Panc1 (cell line): ENCODE data around the gene STK25.

ENCODE experiments used
- CTCF ChIP-seq: fragments of 450-650 bp; IDR thresholded peaks from 2 replicates; pipeline ENCODE4 v1.5.1; 2017; ENCODE audit warnings: mild to moderate bottlenecking
- POLR2AphosphoS5 ChIP-seq: IDR thresholded peaks from 2 replicates; pipeline ENCODE4 v1.6.1; 2012; ENCODE audit warnings: mild to moderate bottlenecking, low read depth, low read length, moderate library complexity
- TF ChIP-seq, protein P1 (sequence below), 2 experiments: IDR thresholded peaks; 2 replicates each; pipeline ENCODE4 v1.6.1; 2011 to 2012; ENCODE audit warnings: low read depth in 2 of 2, control low read depth in 1 of 2, low read length in 1 of 2, mild to moderate bottlenecking in 1 of 2, moderate library complexity in 1 of 2; ENCODE audit not compliant: insufficient read depth in 1 of 2

- TF ChIP-seq POLR2AphosphoS5 (no peak), CTCF (no peak)
- TF ChIP-seq, protein P1, sequence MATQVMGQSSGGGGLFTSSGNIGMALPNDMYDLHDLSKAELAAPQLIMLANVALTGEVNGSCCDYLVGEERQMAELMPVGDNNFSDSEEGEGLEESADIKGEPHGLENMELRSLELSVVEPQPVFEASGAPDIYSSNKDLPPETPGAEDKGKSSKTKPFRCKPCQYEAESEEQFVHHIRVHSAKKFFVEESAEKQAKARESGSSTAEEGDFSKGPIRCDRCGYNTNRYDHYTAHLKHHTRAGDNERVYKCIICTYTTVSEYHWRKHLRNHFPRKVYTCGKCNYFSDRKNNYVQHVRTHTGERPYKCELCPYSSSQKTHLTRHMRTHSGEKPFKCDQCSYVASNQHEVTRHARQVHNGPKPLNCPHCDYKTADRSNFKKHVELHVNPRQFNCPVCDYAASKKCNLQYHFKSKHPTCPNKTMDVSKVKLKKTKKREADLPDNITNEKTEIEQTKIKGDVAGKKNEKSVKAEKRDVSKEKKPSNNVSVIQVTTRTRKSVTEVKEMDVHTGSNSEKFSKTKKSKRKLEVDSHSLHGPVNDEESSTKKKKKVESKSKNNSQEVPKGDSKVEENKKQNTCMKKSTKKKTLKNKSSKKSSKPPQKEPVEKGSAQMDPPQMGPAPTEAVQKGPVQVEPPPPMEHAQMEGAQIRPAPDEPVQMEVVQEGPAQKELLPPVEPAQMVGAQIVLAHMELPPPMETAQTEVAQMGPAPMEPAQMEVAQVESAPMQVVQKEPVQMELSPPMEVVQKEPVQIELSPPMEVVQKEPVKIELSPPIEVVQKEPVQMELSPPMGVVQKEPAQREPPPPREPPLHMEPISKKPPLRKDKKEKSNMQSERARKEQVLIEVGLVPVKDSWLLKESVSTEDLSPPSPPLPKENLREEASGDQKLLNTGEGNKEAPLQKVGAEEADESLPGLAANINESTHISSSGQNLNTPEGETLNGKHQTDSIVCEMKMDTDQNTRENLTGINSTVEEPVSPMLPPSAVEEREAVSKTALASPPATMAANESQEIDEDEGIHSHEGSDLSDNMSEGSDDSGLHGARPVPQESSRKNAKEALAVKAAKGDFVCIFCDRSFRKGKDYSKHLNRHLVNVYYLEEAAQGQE (IDR thresholded peaks at IDR 0.05; ENCODE audit: insufficient read depth in 1 of 2, low read depth in 2 of 2, low read length in 1 of 2), result no peak
Measured at GRCh38 chr2:241498115-241499070, 10.0 kb downstream of the STK25 start.
